Uterus (tissue), 2 donors: ENCODE data around the gene EFCAB13.

Source experiments
- POLR2A ChIP-seq, 2 donors: fragments of 450-650 bp; IDR thresholded peaks; one replicate each; pipeline ENCODE4 v1.6.1; 2016; ENCODE audit warnings: antibody characterized with exemption in 2 of 2, mild to moderate bottlenecking in 1 of 2, moderate library complexity in 1 of 2
- TF ChIP-seq, protein P1 (sequence below), 4 experiments: fragments of 200-600 bp in 2 of 4; fragments of 450-650 bp in 2 of 4; sonication (generic) in 2 of 4; IDR thresholded peaks; one replicate each; pipeline ENCODE4 v1.5.1; 2016 to 2019; ENCODE audit warnings: antibody characterized with exemption in 4 of 4, mild to moderate bottlenecking in 2 of 4, moderate library complexity in 1 of 4

- no peak for TF ChIP-seq POLR2A (IDR thresholded peaks at IDR 0.05)
- TF ChIP-seq, protein P1, sequence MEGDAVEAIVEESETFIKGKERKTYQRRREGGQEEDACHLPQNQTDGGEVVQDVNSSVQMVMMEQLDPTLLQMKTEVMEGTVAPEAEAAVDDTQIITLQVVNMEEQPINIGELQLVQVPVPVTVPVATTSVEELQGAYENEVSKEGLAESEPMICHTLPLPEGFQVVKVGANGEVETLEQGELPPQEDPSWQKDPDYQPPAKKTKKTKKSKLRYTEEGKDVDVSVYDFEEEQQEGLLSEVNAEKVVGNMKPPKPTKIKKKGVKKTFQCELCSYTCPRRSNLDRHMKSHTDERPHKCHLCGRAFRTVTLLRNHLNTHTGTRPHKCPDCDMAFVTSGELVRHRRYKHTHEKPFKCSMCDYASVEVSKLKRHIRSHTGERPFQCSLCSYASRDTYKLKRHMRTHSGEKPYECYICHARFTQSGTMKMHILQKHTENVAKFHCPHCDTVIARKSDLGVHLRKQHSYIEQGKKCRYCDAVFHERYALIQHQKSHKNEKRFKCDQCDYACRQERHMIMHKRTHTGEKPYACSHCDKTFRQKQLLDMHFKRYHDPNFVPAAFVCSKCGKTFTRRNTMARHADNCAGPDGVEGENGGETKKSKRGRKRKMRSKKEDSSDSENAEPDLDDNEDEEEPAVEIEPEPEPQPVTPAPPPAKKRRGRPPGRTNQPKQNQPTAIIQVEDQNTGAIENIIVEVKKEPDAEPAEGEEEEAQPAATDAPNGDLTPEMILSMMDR (IDR thresholded peaks at IDR 0.05), result no peak
Measured at GRCh38 chr17:47286198-47286914, 37.4 kb upstream of the EFCAB13 start.
